Amniotic epithelial cell (primary cell): ENCODE results near the gene ATP7A.
"Not testable (repeated sequence)": the region's sequence is repeated elsewhere in the genome, so short reads cannot be mapped to it uniquely, and the experiment has no call there.

ENCODE experiments used
- DNase-seq: peaks from one replicate; pipeline ENCODE4 v3.0.0-alpha.2; 2010; ENCODE audit warnings: low read depth

Gene ATP7A

GRCh38 chrX:77910108-77910840 is at the start of gene ATP7A:
TSS of gene ATP7A (plus strand) at chrX:77910693. CDS start at chrX:77971642, 60,949 bp downstream.
- DNase-seq = peak; percentile 86

GRCh38 chrX:77875372-77875771 is 35.1 kb upstream of the ATP7A start:
- DNase-seq = no peak

- DNase-seq = not testable (repeated sequence)
Measured at GRCh38 chrX:77881418-77881817, 29.1 kb upstream of the ATP7A start.

GRCh38 chrX:77892887-77893286 is 17.6 kb upstream of the ATP7A start:
- DNase-seq = no peak

GRCh38 chrX:77893713-77894112 is 16.8 kb upstream of the ATP7A start:
- DNase-seq = no peak

- DNase-seq = peak; percentile 94
Measured at GRCh38 chrX:77894921-77895886, 15.3 kb upstream of the ATP7A start, which contains the start of gene MAGT1. TSS of gene MAGT1 (minus strand) at chrX:77895435. CDS start at chrX:77895410, 25 bp downstream.

GRCh38 chrX:77899081-77899828 is 11.2 kb upstream of the ATP7A start, which contains the start of gene COX7B:
TSS of gene COX7B (plus strand) at chrX:77899468. CDS start at chrX:77899554, 86 bp downstream.
- DNase-seq = peak; percentile 95

- DNase-seq = peak; percentile 37
Measured at GRCh38 chrX:77900688-77901087, 9.8 kb upstream of the ATP7A start.

GRCh38 chrX:77901506-77901905 is 9.0 kb upstream of the ATP7A start:
- no peak for DNase-seq

GRCh38 chrX:77917294-77917933 is 6.9 kb downstream of the ATP7A start:
- no peak for DNase-seq

- DNase-seq = peak; percentile 69
Measured at GRCh38 chrX:77918568-77918967, 8.1 kb downstream of the ATP7A start.

GRCh38 chrX:77919370-77919769 is 8.9 kb downstream of the ATP7A start:
- DNase-seq = not testable (repeated sequence)

GRCh38 chrX:77922787-77923186 is 12.3 kb downstream of the ATP7A start:
- DNase-seq = no peak

- peak; percentile 17 for DNase-seq
Measured at GRCh38 chrX:77924320-77924859, 13.9 kb downstream of the ATP7A start.

- DNase-seq = no peak
Measured at GRCh38 chrX:77925764-77926163, 15.3 kb downstream of the ATP7A start.

GRCh38 chrX:77930581-77930980 is 20.1 kb downstream of the ATP7A start:
- DNase-seq = no peak

- no peak for DNase-seq
Measured at GRCh38 chrX:77935886-77936285, 25.4 kb downstream of the ATP7A start.

- no peak for DNase-seq
Measured at GRCh38 chrX:77936299-77936698, 25.8 kb downstream of the ATP7A start.

GRCh38 chrX:77937291-77937690 is 26.8 kb downstream of the ATP7A start:
- DNase-seq = peak; percentile 66

GRCh38 chrX:77938083-77938680 is 27.7 kb downstream of the ATP7A start:
- peak; percentile 27 for DNase-seq

GRCh38 chrX:77945031-77945430 is 34.5 kb downstream of the ATP7A start:
- DNase-seq = not testable (repeated sequence)
